Measurements from ENCODE around the gene TRIM62.

- TF ChIP-seq CTCF (IDR thresholded peaks at IDR 0.05) (no peak), POLR2A (IDR thresholded peaks at IDR 0.05) (no peak)
Measured at GRCh38 chr1:33181921-33182341, at the start of gene TRIM62.
